GM12878 (cell line): Measurements from ENCODE around the gene ATP12A. TPM values are rescaled to one million over a fixed set of nuclear protein-coding genes. Genes with fewer than 3 reads are reported as not detected.

Experiments
- ATF2 ChIP-seq: IDR thresholded peaks from 2 replicates; pipeline ENCODE4 v1.6.1; 2012; ENCODE audit warnings: low read length, inconsistent platforms
- CBFB ChIP-seq: IDR thresholded peaks from 2 replicates; pipeline ENCODE4 v1.6.1; 2016; ENCODE audit warnings: antibody characterized with exemption, low read depth
- E2F8 ChIP-seq: fragments of 450-650 bp; IDR thresholded peaks from 2 replicates; pipeline ENCODE4 v1.6.1; 2018; ENCODE audit warnings: mild to moderate bottlenecking, low read depth, moderate library complexity; ENCODE audit not compliant: partially characterized antibody
- E4F1 ChIP-seq: fragments of 450-650 bp; IDR thresholded peaks from 2 replicates; pipeline ENCODE4 v1.6.1; 2018; ENCODE audit warnings: borderline replicate concordance, mild to moderate bottlenecking; ENCODE audit not compliant: partially characterized antibody
- IKZF2 ChIP-seq, 2 experiments: fragments of 450-650 bp; IDR thresholded peaks; 2 replicates each; pipeline ENCODE4 v1.6.1; 2017; ENCODE audit warnings: mild to moderate bottlenecking in 2 of 2, moderate library complexity in 2 of 2
- IRF4 ChIP-seq: IDR thresholded peaks from 2 replicates; pipeline ENCODE4 v1.6.1; 2011; ENCODE audit warnings: low read depth, low read length
- JUNB ChIP-seq: IDR thresholded peaks from 2 replicates; pipeline ENCODE4 v1.6.1; 2016; ENCODE audit warnings: antibody characterized with exemption, mild to moderate bottlenecking
- MTA2 ChIP-seq: fragments of 450-650 bp; IDR thresholded peaks from 2 replicates; pipeline ENCODE4 v1.6.1; 2016; ENCODE audit warnings: low read depth, mild to moderate bottlenecking, moderate library complexity
- NR2C2 ChIP-seq: IDR thresholded peaks from 2 replicates; pipeline ENCODE4 v1.6.1; 2011; ENCODE audit warnings: borderline replicate concordance, low read depth; ENCODE audit not compliant: control insufficient read depth, insufficient read length
- NRF1 ChIP-seq: conservative IDR thresholded peaks from 2 replicates; pipeline ENCODE4 v1.6.1; 2011; ENCODE audit warnings: mild to moderate bottlenecking, low read depth, low read length, improper control_type of control experiment
- PAX5 ChIP-seq: IDR thresholded peaks from 2 replicates; pipeline ENCODE4 v1.6.1; 2011; ENCODE audit warnings: low read depth, low read length, borderline replicate concordance
- RUNX3 ChIP-seq: IDR thresholded peaks from 2 replicates; pipeline ENCODE4 v1.6.1; 2012; ENCODE audit warnings: low read length, inconsistent platforms
- SKIL ChIP-seq: fragments of 450-650 bp; IDR thresholded peaks from 2 replicates; pipeline ENCODE4 v1.6.1; 2017; ENCODE audit warnings: mild to moderate bottlenecking, low read depth, inconsistent platforms; ENCODE audit not compliant: poor library complexity, severe bottlenecking
- SMAD1 ChIP-seq: fragments of 450-650 bp; IDR thresholded peaks from 2 replicates; pipeline ENCODE4 v1.6.1; 2018; ENCODE audit warnings: mild to moderate bottlenecking, low read depth; ENCODE audit not compliant: partially characterized antibody
- SUZ12 ChIP-seq: fragments of 200-600 bp; sonication (generic); IDR thresholded peaks from one replicate; pipeline ENCODE4 v1.6.1; 2018; ENCODE audit warnings: antibody characterized with exemption, mild to moderate bottlenecking; ENCODE audit not compliant: unreplicated experiment
- TBL1XR1 ChIP-seq: IDR thresholded peaks from 2 replicates; pipeline ENCODE4 v1.6.1; 2012; ENCODE audit warnings: low read depth, low read length, improper control_type of control experiment
- USF2 ChIP-seq: IDR thresholded peaks from 2 replicates; pipeline ENCODE4 v1.6.1; 2011; ENCODE audit warnings: low read depth, low read length, improper control_type of control experiment, borderline replicate concordance
- ZSCAN29 ChIP-seq: fragments of 450-650 bp; IDR thresholded peaks from 2 replicates; pipeline ENCODE4 v1.6.1; 2017; ENCODE audit warnings: mild to moderate bottlenecking, moderate library complexity
- polyA plus RNA-seq, 11 experiments: library from polyadenylated mRNA; depleted of rRNA in 4 of 11; unstranded in 6 of 11; stranded (reverse) in 5 of 11; fragments of >200 nt; fragmentation: Nextera tagmentation in 4 of 11; fragmentation: Illumina TruSeq in 1 of 11; extraction: Ambion mirVana in 4 of 11; extraction: Trizol in 1 of 11; gene quantifications; 1 replicate in 1 of 11; 2 replicates in 10 of 11; pipeline versions ENCODE4 v1.2.1 to v1.2.3, GENCODE V29; 2011 to 2016; ENCODE audit warnings: inconsistent platforms in 2 of 11, missing spikeins in 2 of 11, low read depth in 1 of 11
- total RNA-seq, 4 experiments: library from RNA; depleted of rRNA in 3 of 4; stranded (reverse); fragments of >200 nt in 3 of 4; fragmentation: Illumina TruSeq in 1 of 4; extraction: Trizol in 1 of 4; gene quantifications; 2 replicates each; pipeline versions ENCODE4 v1.2.1 to v1.2.3, GENCODE V29; 2013 to 2021

ATP12A gene
- total and polyA plus RNA-seq, 10 of the 15 experiments (the other 5 are each of a cell fraction or from before 2014, with no cell fraction given), result 0.02 to 0.08 (median 0.04) TPM; not detected in 6

- TF ChIP-seq SUZ12 (no peak), JUNB (no peak), USF2 (no peak), MTA2 (peak; percentile 83), NRF1 (no peak), IKZF2 (IDR thresholded peaks at IDR 0.05) (peak; percentile 82 to 86), ATF2 (peak; percentile 41; the same call in 1 of the 2 replicates), CBFB (peak; percentile 84), E2F8 (no peak), SKIL (peak; percentile 54), RUNX3 (peak; percentile 98), IRF4 (peak; percentile 35; the same call in 1 of the 2 replicates), TBL1XR1 (no peak), SMAD1 (no peak), ZSCAN29 (no peak), E4F1 (no peak), PAX5 (peak; percentile 79; the same call in 1 of the 2 replicates), NR2C2 (no peak)
Measured at GRCh38 chr13:24684600-24684998, 4.4 kb downstream of the ATP12A start (continued).
